Kidney tubule cell (primary cell): ENCODE data around the gene KPNA2.
"Not testable (repeated sequence)": the region's sequence is repeated elsewhere in the genome, so short reads cannot be mapped to it uniquely, and the experiment has no call there.

Experiments
- DNase-seq: peaks from one replicate; pipeline ENCODE4 v3.0.0-alpha.2; 2018; ENCODE audit warnings: low spot score

Gene KPNA2

GRCh38 chr17:68061512-68062313 lies 26.2 kb downstream of the KPNA2 start:
- no peak for DNase-seq

GRCh38 chr17:68065366-68065765 lies 29.8 kb downstream of the KPNA2 start:
- not testable (repeated sequence) for DNase-seq

GRCh38 chr17:68068512-68068911 lies 33.0 kb downstream of the KPNA2 start:
- DNase-seq, result not testable (repeated sequence)

DNA sequence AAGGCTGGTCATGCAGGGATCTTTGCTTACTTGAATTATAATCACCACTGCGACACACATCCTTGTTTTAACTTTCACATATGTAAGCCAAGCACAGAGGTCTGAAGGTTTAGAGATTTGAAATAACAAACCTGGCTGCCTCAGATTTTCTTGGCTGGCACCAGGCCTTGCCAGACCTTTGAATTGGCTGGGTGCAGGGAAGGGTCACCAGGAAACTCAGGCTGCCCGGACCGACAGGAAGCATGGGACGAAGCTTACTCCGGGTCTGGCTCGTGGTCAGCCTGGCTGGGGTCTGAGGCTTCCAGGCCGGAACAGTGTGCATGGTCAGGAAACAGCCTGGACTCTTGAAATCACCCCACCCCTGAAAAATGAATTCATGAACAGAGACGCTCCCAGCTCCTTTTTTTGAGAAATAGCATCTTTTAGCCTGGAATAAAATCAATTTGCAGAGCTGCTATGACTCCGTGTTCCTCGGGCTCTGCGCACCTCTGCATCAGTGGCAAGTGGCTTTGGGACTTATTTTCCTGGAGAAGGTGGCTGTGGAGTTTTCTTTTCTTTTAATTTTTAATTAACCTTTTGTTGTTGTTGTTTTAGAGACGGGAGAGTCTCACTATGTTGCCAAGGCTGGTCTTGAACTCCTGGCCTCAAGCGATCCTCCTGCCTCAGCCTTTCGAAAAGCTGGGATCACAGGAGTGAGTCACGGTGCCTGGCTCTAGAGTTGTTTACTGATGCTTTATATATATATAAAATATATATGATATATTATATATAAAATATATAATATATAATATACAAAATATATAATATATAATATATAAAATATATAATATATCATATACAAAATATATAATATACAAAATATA lies 35.3 kb downstream of the KPNA2 start:
- DNase-seq, result not testable (repeated sequence)

DNA sequence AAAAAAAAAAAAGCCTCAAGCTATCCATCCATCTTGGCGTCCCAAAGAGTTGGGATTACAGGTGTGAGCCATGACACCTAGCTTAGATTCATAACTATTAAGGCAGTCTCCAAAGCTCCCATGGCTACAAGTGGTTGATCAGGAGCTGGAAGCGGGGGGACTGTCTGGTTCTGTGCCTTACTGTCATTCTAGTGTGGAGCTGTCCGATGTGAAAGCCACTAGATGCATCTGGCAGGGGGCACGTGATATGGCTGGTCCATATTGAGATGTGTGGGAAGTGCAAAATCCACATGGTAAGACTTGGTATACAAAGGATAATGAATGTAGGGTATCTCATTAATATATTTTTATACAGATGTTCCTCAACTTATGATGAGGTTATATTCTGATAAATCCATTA lies 38.7 kb downstream of the KPNA2 start:
- no peak for DNase-seq

- not testable (repeated sequence) for DNase-seq
Observed at GRCh38 chr17:68075953-68076607, 40.5 kb downstream of the KPNA2 start.

DNA sequence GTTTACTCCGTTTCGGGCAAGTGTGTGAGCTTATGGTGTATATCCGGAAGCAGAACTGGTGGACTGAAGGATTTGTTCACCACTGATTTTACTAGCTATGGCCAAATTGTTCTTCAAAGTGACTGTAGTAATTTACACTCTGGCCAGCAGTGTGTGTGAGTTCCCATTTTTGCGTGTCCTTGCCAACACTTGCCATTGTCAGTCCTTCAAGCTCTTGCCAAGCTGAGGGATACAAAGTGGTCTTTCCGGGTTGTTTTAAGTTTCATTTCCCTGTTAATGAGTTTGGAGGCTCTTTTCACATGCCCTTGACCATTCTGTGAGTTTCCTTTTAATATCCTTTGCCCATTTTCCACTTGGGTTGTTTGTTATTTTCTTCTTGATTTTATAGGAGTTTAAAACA lies 42.0 kb downstream of the KPNA2 start:
- DNase-seq, result not testable (repeated sequence)

GRCh38 chr17:68080411-68081150 lies 45.0 kb downstream of the KPNA2 start:
- no peak for DNase-seq

DNA sequence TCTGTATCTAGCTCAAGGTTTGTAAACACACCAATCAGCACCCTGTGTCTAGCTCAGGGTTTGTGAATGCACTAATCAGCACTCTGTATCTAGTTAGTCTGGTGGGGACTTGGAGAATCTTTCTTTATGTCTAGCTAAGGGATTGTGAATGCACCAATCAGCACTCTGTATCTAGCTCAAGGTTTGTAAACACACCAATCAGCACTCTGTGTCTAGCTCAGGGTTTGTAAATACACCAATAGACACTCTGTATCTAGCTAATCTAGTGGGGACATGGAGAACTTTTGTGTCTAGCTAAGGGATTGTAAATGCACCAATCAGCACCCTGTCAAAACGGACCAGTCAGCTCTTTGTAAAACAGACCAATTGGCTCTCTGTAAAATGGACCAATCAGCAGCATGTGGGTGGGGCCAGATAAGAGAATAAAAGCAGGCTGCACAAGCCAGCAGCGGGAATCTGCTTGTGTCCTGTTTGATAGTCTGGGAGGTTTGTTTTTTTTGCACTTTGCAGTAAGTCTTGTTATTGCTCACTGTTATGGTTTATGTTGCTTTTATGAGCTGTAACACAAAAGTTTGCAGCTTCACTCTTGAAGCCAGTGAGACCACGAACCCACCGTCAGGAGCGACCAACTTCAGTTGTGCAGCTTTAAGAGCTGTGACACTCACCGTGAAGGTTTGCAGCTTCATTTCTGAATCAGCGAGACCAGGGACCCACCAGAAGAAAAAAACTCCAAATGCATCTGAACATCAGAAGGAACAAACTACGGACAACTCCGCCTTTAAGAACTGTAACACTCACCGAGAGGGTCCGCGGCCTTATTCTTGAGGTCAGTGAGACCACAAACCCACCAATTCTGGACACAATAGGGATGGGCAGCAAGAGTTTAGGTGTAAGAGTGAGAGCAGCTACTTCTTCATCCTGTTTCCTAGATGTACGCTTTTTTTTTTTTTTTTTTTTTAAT lies 46.0 kb downstream of the KPNA2 start:
- DNase-seq, result not testable (repeated sequence)

DNA sequence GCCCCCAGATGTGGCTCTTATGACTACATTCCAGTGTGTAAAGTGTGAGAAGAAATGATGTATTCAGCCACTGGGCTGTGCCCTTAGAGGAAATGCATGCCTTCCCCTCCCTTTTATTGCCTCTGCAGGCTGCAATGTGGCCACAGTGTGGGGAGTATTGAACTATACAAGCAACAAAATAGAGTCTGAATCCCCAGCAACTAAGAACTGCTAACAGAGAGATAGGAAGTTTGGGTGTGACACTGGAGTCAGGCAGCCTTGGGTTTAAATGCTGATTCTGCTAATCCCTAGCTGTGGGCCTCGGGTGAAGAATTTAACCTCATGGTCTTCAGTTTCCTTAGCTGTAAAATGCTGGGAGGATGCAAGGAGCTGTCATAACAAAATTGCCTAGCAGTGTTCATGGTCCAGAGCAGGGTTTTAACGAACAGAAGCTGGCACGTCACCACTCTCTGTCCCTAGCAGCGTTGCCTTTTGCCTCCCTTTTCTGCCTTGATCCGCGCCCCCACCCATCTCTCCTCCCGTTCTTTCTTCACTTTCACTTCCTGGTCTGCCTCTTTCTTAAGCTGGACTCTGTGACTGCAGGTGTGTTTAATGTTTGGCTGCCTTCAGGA lies 50.3 kb downstream of the KPNA2 start:
- no peak for DNase-seq

DNA sequence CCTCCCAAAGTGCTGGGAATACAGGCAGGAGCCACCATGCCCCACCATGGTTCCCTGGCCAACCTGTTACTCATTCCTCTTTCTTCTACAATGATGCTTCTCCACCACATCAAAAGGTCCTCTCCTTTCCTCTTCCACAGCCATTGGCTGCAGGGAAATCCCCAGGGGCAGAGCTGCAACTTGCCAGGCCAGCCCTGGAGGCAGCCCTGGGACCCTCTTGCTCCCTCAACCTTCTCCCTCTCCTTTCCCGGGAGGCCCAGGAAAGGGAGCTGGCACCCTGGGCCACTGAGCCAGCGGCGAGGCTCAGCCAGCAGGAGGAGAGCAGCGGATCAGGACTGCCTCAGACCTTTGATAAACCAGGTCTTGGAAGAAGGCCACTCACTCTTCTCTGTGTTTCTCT lies 51.1 kb downstream of the KPNA2 start:
- DNase-seq, result not testable (repeated sequence)

- not testable (repeated sequence) for DNase-seq
Observed at GRCh38 chr17:68087131-68087623, 51.6 kb downstream of the KPNA2 start.

DNA sequence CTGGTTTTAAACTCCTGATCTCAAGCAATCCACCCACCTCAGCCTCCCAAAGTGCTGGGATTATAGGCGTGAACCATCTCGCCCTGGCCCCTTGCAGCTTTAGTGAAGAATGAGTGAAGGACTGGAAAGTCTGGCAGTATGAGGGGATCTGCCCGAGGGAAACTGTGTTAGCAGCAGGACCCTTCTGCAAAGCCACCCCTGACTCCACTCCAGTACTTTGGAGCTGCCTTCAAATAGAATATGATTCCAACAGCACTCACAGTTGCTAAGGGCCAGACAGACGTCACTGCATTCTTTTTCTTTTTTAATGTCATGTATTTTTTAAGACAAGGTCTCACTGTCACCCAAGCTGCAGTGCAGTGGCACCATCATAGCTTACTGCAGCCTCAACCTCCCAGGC lies 52.3 kb downstream of the KPNA2 start:
- DNase-seq, result no peak

DNA sequence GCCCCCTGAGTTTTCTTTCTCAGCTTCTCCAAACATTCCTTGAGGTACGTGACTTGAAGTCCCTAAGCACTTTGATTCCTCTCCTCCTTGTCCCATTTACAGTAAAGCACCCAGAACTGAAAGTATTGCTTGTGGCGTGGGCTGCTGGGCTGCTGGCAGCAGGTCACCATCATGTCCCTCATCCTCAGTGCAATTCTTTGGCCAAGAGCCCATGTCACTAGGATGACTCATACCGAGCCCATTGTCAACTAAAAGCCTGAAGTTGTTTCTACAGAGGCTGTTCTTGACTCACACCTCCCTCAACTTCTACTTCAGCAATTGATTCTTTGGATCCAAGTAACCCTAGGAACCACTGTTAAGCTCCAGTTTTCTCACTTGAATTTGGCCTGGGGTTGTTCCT lies 54.3 kb downstream of the KPNA2 start:
- peak; percentile 63 for DNase-seq

- no peak for DNase-seq
Observed at GRCh38 chr17:68094481-68095078, 59.0 kb downstream of the KPNA2 start.

DNA sequence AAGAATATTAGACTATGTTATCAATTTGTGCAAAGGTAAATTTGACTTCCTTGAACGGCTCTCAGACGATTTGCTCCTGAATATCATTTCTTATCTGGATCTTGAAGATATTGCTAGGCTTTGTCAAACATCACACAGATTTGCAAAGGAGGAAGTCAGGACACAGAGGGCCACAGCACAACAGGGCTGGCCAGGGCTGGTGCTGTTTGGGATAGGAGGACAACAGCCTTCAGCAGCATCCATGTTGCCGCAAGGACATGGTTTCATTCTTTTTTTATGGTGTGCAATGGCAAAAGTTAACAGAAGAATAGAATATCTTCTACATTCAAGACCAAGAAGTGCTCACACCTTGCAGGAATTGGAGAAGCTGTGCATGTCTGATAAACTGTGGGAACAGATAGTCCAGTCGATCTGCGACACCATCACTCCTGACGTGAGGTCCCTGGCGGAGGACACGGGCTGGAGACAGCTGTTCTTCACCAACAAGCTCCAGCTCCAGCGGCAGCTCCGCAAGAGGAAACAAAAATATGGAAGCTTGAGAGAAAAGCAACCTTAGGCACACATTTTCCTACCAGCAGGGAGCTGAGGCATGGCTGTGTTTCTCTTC lies 59.8 kb downstream of the KPNA2 start:
- DNase-seq, result no peak

DNA sequence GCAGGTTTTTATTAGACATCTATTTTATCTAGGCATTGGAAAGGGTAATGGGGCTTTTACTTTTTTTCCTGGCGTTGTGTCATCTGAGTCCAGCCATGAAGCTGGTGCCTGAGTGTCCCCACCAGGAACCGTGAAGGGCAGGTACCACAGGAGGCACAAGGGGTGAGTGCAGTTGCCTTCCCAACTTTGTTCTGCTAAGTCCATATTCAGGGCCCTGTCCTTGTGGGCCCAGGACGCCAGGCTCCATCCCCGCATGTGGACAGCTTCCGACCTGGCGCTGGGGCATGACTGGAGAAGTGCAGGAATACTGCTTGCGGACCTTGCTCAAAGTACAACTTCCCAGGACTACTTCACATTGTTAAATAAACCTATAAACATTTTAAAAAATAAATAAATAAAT lies 60.6 kb downstream of the KPNA2 start:
- DNase-seq, result no peak
